Left cardiac atrium (tissue), 4 donors: ENCODE results near the gene UTS2B. TPM values are rescaled to one million over a fixed set of nuclear protein-coding genes. Genes with fewer than 3 reads are reported as not detected.

Source experiments
- ATAC-seq, 2 donors: fragments of 200-7000 bp; cut with Tn5 transposase; one replicate each; pipeline ENCODE4 v1.9.1; 2020; ENCODE audit warnings: mild to moderate bottlenecking in 2 of 2, moderate library complexity in 2 of 2
- DNase-seq: peaks from one replicate; pipeline ENCODE4 v3.0.0-alpha.2; 2020
- intact Hi-C, 2 donors: fragments of 100-400 bp; cut with DNase I; formaldehyde crosslinking; loops; one replicate each; pipeline versions ENCODE4 v1.14.1 to v1.15.1; 2022 to 2023
- total RNA-seq, 2 donors: library from RNA; stranded (reverse); fragmentation: NEBNext Ultra II Directional; extraction: Animal tissue kit (Norgen Biotek cat#: 25700); gene quantifications; one replicate each; pipeline ENCODE4 v1.2.1, GENCODE V29; 2021
- donor health status: DM: no; HTN: yes; CAD: no.
- donor health status: DM: no; HTN: yes; CAD: no; lungs with severe emphysema.
- donor health status: DM: yes; HTN: yes; CAD: no.
- donor health status: Dilated cardiomyopathy.

The UTS2B gene
- total RNA-seq, 2 donors from 2014 or later, result 0.24 TPM; not detected in 1

DNA sequence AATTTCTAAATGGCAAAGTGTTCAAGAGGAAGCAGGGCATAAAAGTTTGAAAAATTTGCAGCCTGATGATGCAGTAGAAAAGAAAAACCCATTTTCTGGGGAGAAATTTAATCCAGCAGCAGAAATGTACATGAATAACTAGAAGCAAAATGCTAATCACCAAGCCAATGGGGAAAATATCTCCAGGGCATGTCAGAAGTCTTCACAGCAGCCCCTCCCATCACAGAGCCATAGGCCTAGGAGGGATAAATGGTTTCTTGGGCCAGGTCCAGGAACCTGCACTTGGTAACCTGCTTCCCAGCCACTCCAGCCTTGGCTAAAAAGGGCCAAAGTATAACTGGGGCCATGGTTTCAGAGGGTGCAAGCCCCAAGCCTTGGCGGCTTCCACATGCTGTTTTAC, 108.7 kb downstream of the UTS2B start:
- DNase-seq, result no peak
- ATAC-seq, result no peak
- intact Hi-C loops, result no loop called here

- ATAC-seq, result no peak
- intact Hi-C loops, result no loop called here
- no peak for DNase-seq
Measured at GRCh38 chr3:191220908-191221307, 109.4 kb downstream of the UTS2B start.

- intact Hi-C loops, result no loop called here
- ATAC-seq (no peak), DNase-seq (no peak)
Measured at GRCh38 chr3:191217301-191217700, 113.0 kb downstream of the UTS2B start.

Other genes starting within 250 kb of the UTS2B start
- under 1 TPM; 0.26 to 0.27 TPM for gene OSTN, start 131.3 kb downstream of the UTS2B start, total RNA-seq
- 10 to 100 TPM; 53.1 to 69.0 TPM for gene CCDC50, start 1.1 kb downstream of the UTS2B start, total RNA-seq
- gene PYDC2, start 130.6 kb upstream of the UTS2B start, total RNA-seq, result not detected